Fibroblast of the aortic adventitia (primary cell): ENCODE results near the gene ENPP3. TPM values are rescaled to one million over a fixed set of nuclear protein-coding genes. Genes with fewer than 3 reads are reported as not detected.

ENCODE experiments used
- DNase-seq: peaks from one replicate; pipeline ENCODE4 v3.0.0-alpha.2; 2010; ENCODE audit warnings: low read depth
- H3K4me3 ChIP-seq: 2 replicates; pipeline ENCODE4 v1.5.1; 2011; ENCODE audit warnings: low read depth, mild to moderate bottlenecking, control low read depth, low read length, moderate library complexity
- CTCF ChIP-seq: IDR thresholded peaks from 2 replicates; pipeline ENCODE4 v1.5.1; 2011; ENCODE audit warnings: mild to moderate bottlenecking, low read length, control low read depth, inconsistent platforms; ENCODE audit not compliant: insufficient read depth
- total RNA-seq: library from RNA; depleted of rRNA; stranded (reverse); fragments of >200 nt; gene quantifications from 2 replicates; pipeline ENCODE4 v1.2.3, GENCODE V29; 2012; ENCODE audit warnings: low replicate concordance

ENPP3 gene
- total RNA-seq, 1 donor, result not detected

GRCh38 chr6:131731224-131731623 lies 94.1 kb downstream of the ENPP3 start:
- no peak overlapping the region for H3K4me3 ChIP-seq
- no peak for DNase-seq
- TF ChIP-seq CTCF, result no peak

GRCh38 chr6:131733376-131734016 lies 96.4 kb downstream of the ENPP3 start:
- H3K4me3 ChIP-seq, result no peak overlapping the region
- TF ChIP-seq CTCF, result no peak
- DNase-seq, result peak; percentile 31

- no peak for DNase-seq
- no peak for TF ChIP-seq CTCF
- no peak overlapping the region for H3K4me3 ChIP-seq
Measured at GRCh38 chr6:131736003-131736596, 99.0 kb downstream of the ENPP3 start.

GRCh38 chr6:131736811-131737210 lies 99.7 kb downstream of the ENPP3 start:
- no peak for TF ChIP-seq CTCF
- no peak for DNase-seq
- H3K4me3 ChIP-seq, result no peak overlapping the region

GRCh38 chr6:131739136-131739535 lies 102.0 kb downstream of the ENPP3 start:
- no peak for DNase-seq
- no peak overlapping the region for H3K4me3 ChIP-seq
- no peak for TF ChIP-seq CTCF

GRCh38 chr6:131740161-131740560 lies 103.1 kb downstream of the ENPP3 start:
- no peak overlapping the region for H3K4me3 ChIP-seq
- no peak for DNase-seq
- TF ChIP-seq CTCF, result no peak
